C4-2B (cell line): Measurements from ENCODE around the gene TMEM161A.

Experiments used
- CTCF ChIP-seq: fragments of 450-650 bp; conservative IDR thresholded peaks from 2 replicates; pipeline ENCODE4 v1.5.1; 2017; ENCODE audit warnings: mild to moderate bottlenecking
- ZFX ChIP-seq: fragments of 450-650 bp; IDR thresholded peaks from 2 replicates; pipeline ENCODE4 v1.6.1; 2017

- TF ChIP-seq CTCF (no peak), ZFX (no peak)
These were observed 12.2 kb downstream of the TMEM161A start for GRCh38 chr19:19126102-19126501.
